Mammary epithelial cell (primary cell): Measurements from ENCODE around the gene PDE7B.
"Not testable (repeated sequence)": the region's sequence is repeated elsewhere in the genome, so short reads cannot be mapped to it uniquely, and the experiment has no call there.

Source experiments
- CTCF ChIP-seq, 2 donors: IDR thresholded peaks in 1 of 2; conservative IDR thresholded peaks in 1 of 2; 2 replicates each; pipeline ENCODE4 v1.5.1; 2011 to 2012; ENCODE audit warnings: inconsistent platforms in 2 of 2, low read length in 2 of 2, mild to moderate bottlenecking in 2 of 2, control low read depth in 1 of 2, low read depth in 1 of 2; ENCODE audit not compliant: insufficient read depth in 1 of 2; ENCODE audit errors: extremely low read depth in 1 of 2
- EZH2 ChIP-seq: IDR thresholded peaks from 2 replicates; pipeline ENCODE4 v1.6.1; 2012; ENCODE audit warnings: low read length, inconsistent platforms, borderline replicate concordance

DNA sequence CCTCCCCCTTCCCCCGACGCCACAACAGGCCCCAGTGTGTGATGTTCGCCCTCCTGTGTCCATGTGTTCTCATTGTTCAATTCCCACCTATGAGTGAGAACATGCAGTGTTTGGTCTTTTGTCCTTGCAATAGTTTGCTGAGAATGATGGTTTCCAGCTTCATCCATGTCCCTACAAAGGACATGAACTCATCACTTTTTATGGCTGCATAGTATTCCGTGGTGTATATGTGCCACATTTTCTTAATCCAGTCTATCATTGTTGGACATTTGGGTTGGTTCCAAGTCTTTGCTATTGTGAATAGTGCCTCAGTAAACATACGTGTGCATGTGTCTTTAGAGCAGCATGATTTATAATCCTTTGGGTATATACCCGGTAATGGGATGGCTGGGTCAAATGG is 287.6 kb downstream of the PDE7B start:
- TF ChIP-seq CTCF (conservative IDR thresholded peaks at IDR 0.05 in 1 of 2, IDR thresholded peaks at IDR 0.05 in 1 of 2; ENCODE audit: extremely low read depth in 1 of 2, insufficient read depth in 1 of 2, low read depth in 1 of 2, low read length in 2 of 2); EZH2: not testable (repeated sequence)
